Left lung (tissue), 10 donors: ENCODE measurements around the gene ASXL2. TPM values are rescaled to one million over a fixed set of nuclear protein-coding genes. Genes with fewer than 3 reads are reported as not detected.
A peak's percentile ranks its signal among the peaks of the same experiment; 100 is the strongest.
"Not testable (repeated sequence)": the region's sequence is repeated elsewhere in the genome, so short reads cannot be mapped to it uniquely, and the experiment has no call there.

Experiments
- ATAC-seq: fragments of 200-7000 bp; cut with Tn5 transposase; one replicate; pipeline ENCODE4 v1.9.1; 2020; ENCODE audit warnings: moderate library complexity
- DNase-seq, 4 donors: peaks; one replicate each; pipeline ENCODE4 v3.0.0-alpha.2; 2013 to 2020
- H3K27ac ChIP-seq, 2 donors: fragments of 200-600 bp; sonication (generic) in 1 of 2; one replicate each; pipeline versions ENCODE4 v1.5.0 to v1.8.0; 2020 to 2021
- H3K27me3 ChIP-seq, 2 donors: fragments of 200-600 bp; sonication (generic) in 1 of 2; one replicate each; pipeline versions ENCODE4 v1.5.0 to v1.8.0; 2020 to 2021
- H3K36me3 ChIP-seq, 2 donors: fragments of 200-600 bp; sonication (generic) in 1 of 2; one replicate each; pipeline versions ENCODE4 v1.5.0 to v1.8.0; 2020 to 2021
- H3K4me1 ChIP-seq, 2 donors: fragments of 200-600 bp; one replicate each; pipeline ENCODE4 v1.8.0; 2021
- H3K4me3 ChIP-seq, 2 donors: fragments of 200-600 bp; sonication (generic) in 1 of 2; one replicate each; pipeline versions ENCODE4 v1.5.0 to v1.8.0; 2020 to 2021; ENCODE audit warnings: mild to moderate bottlenecking in 1 of 2
- H3K9me3 ChIP-seq, 2 donors: fragments of 200-600 bp; sonication (generic) in 1 of 2; one replicate each; pipeline versions ENCODE4 v1.5.0 to v1.8.0; 2020 to 2021
- CTCF ChIP-seq, 2 donors: fragments of 200-600 bp; sonication (generic) in 1 of 2; IDR thresholded peaks; one replicate each; pipeline versions ENCODE4 v1.5.0 to v1.8.0; 2021; ENCODE audit warnings: antibody characterized with exemption in 2 of 2
- intact Hi-C, 2 donors: fragments of 100-400 bp; cut with DNase I; formaldehyde crosslinking; loops; one replicate each; pipeline versions ENCODE4 v1.11.2 to v1.14.2; 2022
- polyA plus RNA-seq, 6 donors: library from polyadenylated mRNA; unstranded; fragments of 120-200 nt; gene quantifications; one replicate each; pipeline ENCODE4 v1.2.1, GENCODE V29; 2013; ENCODE audit not compliant: insufficient read length in 6 of 6
- total RNA-seq, 2 donors: library from RNA; stranded (reverse); fragmentation: NEBNext Ultra II Directional; extraction: Animal tissue kit (Norgen Biotek cat#: 25700); gene quantifications; one replicate each; pipeline ENCODE4 v1.2.1, GENCODE V29; 2021
- donor health status: DM: no; HTN: yes; CAD: no.
- donor health status: DM: no; HTN: no; CAD: no.

Gene ASXL2
- total and polyA plus RNA-seq, 8 donors, result 17.7 to 33.4 (median 19.4) TPM

- no peaks in the 10 kb centered on the region for H3K4me1 ChIP-seq
- H3K27me3 ChIP-seq, result no peaks in the 10 kb centered on the region
- ATAC-seq (no peak), DNase-seq (no peak)
- no peak for TF ChIP-seq CTCF (IDR thresholded peaks at IDR 0.05)
- intact Hi-C loops, result no loop called here
- no peaks in the 10 kb centered on the region for H3K9me3 ChIP-seq
- H3K27ac ChIP-seq, result no peak overlapping the region
- no peak overlapping the region for H3K4me3 ChIP-seq
- no peaks in the 10 kb centered on the region for H3K36me3 ChIP-seq
Measured at GRCh38 chr2:25905126-25905525, 26.8 kb upstream of the ASXL2 start.

- Histone ChIP-seq H3K4me3 (no peak overlapping the region), H3K36me3 (no peaks in the 10 kb centered on the region), H3K27me3 (no peaks in the 10 kb centered on the region), H3K9me3 (no peaks in the 10 kb centered on the region), H3K27ac (no peak overlapping the region), H3K4me1 (no peaks in the 10 kb centered on the region)
- TF ChIP-seq CTCF (IDR thresholded peaks at IDR 0.05), result no peak
- intact Hi-C loops, result no loop called here
- no peak for ATAC-seq
- DNase-seq, result no peak
Measured at GRCh38 chr2:25903216-25903776, 25.0 kb upstream of the ASXL2 start.

GRCh38 chr2:25899404-25899970 is 21.2 kb upstream of the ASXL2 start:
- DNase-seq (no peak), ATAC-seq (no peak)
- no peak for TF ChIP-seq CTCF (IDR thresholded peaks at IDR 0.05)
- H3K36me3 ChIP-seq, result no peaks in the 10 kb centered on the region
- no peaks in the 10 kb centered on the region for H3K27me3 ChIP-seq
- no peak overlapping the region for H3K27ac ChIP-seq
- intact Hi-C loops, result no loop called here
- H3K4me1 ChIP-seq, result no peaks in the 10 kb centered on the region
- H3K4me3 ChIP-seq, result no peak overlapping the region
- H3K9me3 ChIP-seq, result no peaks in the 10 kb centered on the region

- no peaks in the 10 kb centered on the region for H3K36me3 ChIP-seq
- H3K4me3 ChIP-seq, result no peak overlapping the region
- H3K27ac ChIP-seq, result no peak overlapping the region
- no peaks in the 10 kb centered on the region for H3K9me3 ChIP-seq
- intact Hi-C loops, result no loop called here
- no peaks in the 10 kb centered on the region for H3K27me3 ChIP-seq
- ATAC-seq, result no peak
- no peaks in the 10 kb centered on the region for H3K4me1 ChIP-seq
- DNase-seq, result no peak
- TF ChIP-seq CTCF (IDR thresholded peaks at IDR 0.05), result no peak
Measured at GRCh38 chr2:25897506-25897905, 19.2 kb upstream of the ASXL2 start.

- intact Hi-C loops, H3K36me3 ChIP-seq, H3K27ac ChIP-seq, H3K9me3 ChIP-seq, H3K27me3 ChIP-seq, H3K4me1 ChIP-seq, H3K4me3 ChIP-seq, ATAC-seq, DNase-seq: not testable (repeated sequence)
Measured at GRCh38 chr2:25896308-25896707, 18.0 kb upstream of the ASXL2 start.

GRCh38 chr2:25895610-25896009 is 17.3 kb upstream of the ASXL2 start:
- H3K36me3 ChIP-seq, result no peaks in the 10 kb centered on the region
- no peaks in the 10 kb centered on the region for H3K4me1 ChIP-seq
- intact Hi-C loops, result no loop called here
- no peak overlapping the region for H3K27ac ChIP-seq
- DNase-seq (no peak), ATAC-seq (peak; percentile 18)
- no peaks in the 10 kb centered on the region for H3K9me3 ChIP-seq
- no peak overlapping the region for H3K4me3 ChIP-seq
- no peaks in the 10 kb centered on the region for H3K27me3 ChIP-seq
- no peak for TF ChIP-seq CTCF (IDR thresholded peaks at IDR 0.05)
